Measurements from ENCODE around the gene BCL10. TPM values are rescaled to one million over a fixed set of nuclear protein-coding genes. Genes with fewer than 3 reads are reported as not detected.

Gene BCL10
- polyA plus RNA-seq, 1 donor (not counting 4 experiments of a cell fraction or from before 2014, with no cell fraction given): 22.4 TPM

- peak overlapping the region; percentile 66 for H3K4me2 ChIP-seq (ENCODE audit: control insufficient read depth, extremely low read depth, insufficient read depth, low read depth, low read length)
- dilution Hi-C loops (cut with MboI; ENCODE audit: extremely low pct_ligation_motif_present, low sequenced_read_pairs): no loop called here
- no peaks in the 10 kb centered on the region for H3K79me2 ChIP-seq (ENCODE audit: control insufficient read depth, insufficient read depth, low read length)
- peaks cover 71% of the 10 kb centered on the region for H3K4me1 ChIP-seq (ENCODE audit: control insufficient read depth, extremely low read depth, insufficient read depth, low read length)
- H3K4me3 ChIP-seq (ENCODE audit: control insufficient read depth in 2 of 3, extremely low read depth in 1 of 3, insufficient read depth in 2 of 3, low read depth in 1 of 3, low read length in 3 of 3): no peak overlapping the region
- TF ChIP-seq, protein P1, sequence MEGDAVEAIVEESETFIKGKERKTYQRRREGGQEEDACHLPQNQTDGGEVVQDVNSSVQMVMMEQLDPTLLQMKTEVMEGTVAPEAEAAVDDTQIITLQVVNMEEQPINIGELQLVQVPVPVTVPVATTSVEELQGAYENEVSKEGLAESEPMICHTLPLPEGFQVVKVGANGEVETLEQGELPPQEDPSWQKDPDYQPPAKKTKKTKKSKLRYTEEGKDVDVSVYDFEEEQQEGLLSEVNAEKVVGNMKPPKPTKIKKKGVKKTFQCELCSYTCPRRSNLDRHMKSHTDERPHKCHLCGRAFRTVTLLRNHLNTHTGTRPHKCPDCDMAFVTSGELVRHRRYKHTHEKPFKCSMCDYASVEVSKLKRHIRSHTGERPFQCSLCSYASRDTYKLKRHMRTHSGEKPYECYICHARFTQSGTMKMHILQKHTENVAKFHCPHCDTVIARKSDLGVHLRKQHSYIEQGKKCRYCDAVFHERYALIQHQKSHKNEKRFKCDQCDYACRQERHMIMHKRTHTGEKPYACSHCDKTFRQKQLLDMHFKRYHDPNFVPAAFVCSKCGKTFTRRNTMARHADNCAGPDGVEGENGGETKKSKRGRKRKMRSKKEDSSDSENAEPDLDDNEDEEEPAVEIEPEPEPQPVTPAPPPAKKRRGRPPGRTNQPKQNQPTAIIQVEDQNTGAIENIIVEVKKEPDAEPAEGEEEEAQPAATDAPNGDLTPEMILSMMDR (optimal IDR thresholded peaks at IDR 0.05 in 1 of 3, IDR thresholded peaks at IDR 0.05 in 1 of 3, conservative IDR thresholded peaks at IDR 0.05 in 1 of 3; ENCODE audit: extremely low read depth in 1 of 3, insufficient read depth in 2 of 3, low read length in 3 of 3): no peak
- TF ChIP-seq EZH2 (IDR thresholded peaks at IDR 0.05; ENCODE audit: low read length): no peak
- H3K36me3 ChIP-seq (ENCODE audit: control insufficient read depth in 2 of 2, extremely low read depth in 1 of 2, insufficient read depth in 2 of 2, low read length in 2 of 2): no peaks in the 10 kb centered on the region
- peak; percentile 90 for FAIRE-seq
- H4K20me1 ChIP-seq (ENCODE audit: control insufficient read depth, extremely low read depth, insufficient read depth, low read length): no peaks in the 10 kb centered on the region
- H3K27me3 ChIP-seq (ENCODE audit: control insufficient read depth, extremely low read depth, insufficient read depth, low read length): no peaks in the 10 kb centered on the region
- H3K9ac ChIP-seq (ENCODE audit: control insufficient read depth, extremely low read depth, insufficient read depth, low read length): peak overlapping the region; percentile 48
- H3K9me3 ChIP-seq (ENCODE audit: control insufficient read depth, low read depth, low read length): no peaks in the 10 kb centered on the region
- peak overlapping the region; percentile 86 for H3K27ac ChIP-seq (ENCODE audit: control insufficient read depth, insufficient read depth, low read length)
- DNase-seq (ENCODE audit: low read depth, low spot score): peak; percentile 89
- H2AFZ ChIP-seq (ENCODE audit: control insufficient read depth, low read length): no peak overlapping the region
- H3K9me1 ChIP-seq (ENCODE audit: control insufficient read depth, extremely low read depth, insufficient read depth, low read length): peaks cover 2% of the 10 kb centered on the region
Measured at GRCh38 chr1:85295006-85295431, 18.6 kb upstream of the BCL10 start.

- H3K4me2 ChIP-seq (ENCODE audit: control insufficient read depth, extremely low read depth, insufficient read depth, low read depth, low read length): peak overlapping the region; percentile 77
Measured at GRCh38 chr1:85290826-85291225, 14.4 kb upstream of the BCL10 start.

More at GRCh38 chr1:85290826-85291225, 14.4 kb upstream of the BCL10 start:
- H3K27me3 ChIP-seq (ENCODE audit: control insufficient read depth, extremely low read depth, insufficient read depth, low read length): no peaks in the 10 kb centered on the region
- no peaks in the 10 kb centered on the region for H3K79me2 ChIP-seq (ENCODE audit: control insufficient read depth, insufficient read depth, low read length)
- no peaks in the 10 kb centered on the region for H3K9me3 ChIP-seq (ENCODE audit: control insufficient read depth, low read depth, low read length)
- H3K27ac ChIP-seq (ENCODE audit: control insufficient read depth, insufficient read depth, low read length): peak overlapping the region; percentile 82
- dilution Hi-C loops (cut with MboI; ENCODE audit: extremely low pct_ligation_motif_present, low sequenced_read_pairs): no loop called here
- FAIRE-seq: no peak
- no peaks in the 10 kb centered on the region for H4K20me1 ChIP-seq (ENCODE audit: control insufficient read depth, extremely low read depth, insufficient read depth, low read length)
- TF ChIP-seq, protein P1 (optimal IDR thresholded peaks at IDR 0.05 in 1 of 3, IDR thresholded peaks at IDR 0.05 in 1 of 3, conservative IDR thresholded peaks at IDR 0.05 in 1 of 3; ENCODE audit: extremely low read depth in 1 of 3, insufficient read depth in 2 of 3, low read length in 3 of 3): no peak
- no peak for TF ChIP-seq EZH2 (IDR thresholded peaks at IDR 0.05; ENCODE audit: low read length)
- H3K36me3 ChIP-seq (ENCODE audit: control insufficient read depth in 2 of 2, extremely low read depth in 1 of 2, insufficient read depth in 2 of 2, low read length in 2 of 2): no peaks in the 10 kb centered on the region
- no peak for DNase-seq (ENCODE audit: low read depth, low spot score)
- peaks cover 61% of the 10 kb centered on the region for H3K4me1 ChIP-seq (ENCODE audit: control insufficient read depth, extremely low read depth, insufficient read depth, low read length)
- H2AFZ ChIP-seq (ENCODE audit: control insufficient read depth, low read length): no peak overlapping the region
- no peak overlapping the region for H3K9ac ChIP-seq (ENCODE audit: control insufficient read depth, extremely low read depth, insufficient read depth, low read length)
- H3K9me1 ChIP-seq (ENCODE audit: control insufficient read depth, extremely low read depth, insufficient read depth, low read length): peaks cover 2% of the 10 kb centered on the region
- no peak overlapping the region for H3K4me3 ChIP-seq (ENCODE audit: control insufficient read depth in 2 of 3, extremely low read depth in 1 of 3, insufficient read depth in 2 of 3, low read depth in 1 of 3, low read length in 3 of 3)

All from keratinocyte (primary cell).